ENCODE data around the gene DNMT1. TPM values are rescaled to one million over a fixed set of nuclear protein-coding genes. Genes with fewer than 3 reads are reported as not detected.
A peak's percentile ranks its signal among the peaks of the same experiment; 100 is the strongest.
"Not testable (repeated sequence)": the region's sequence is repeated elsewhere in the genome, so short reads cannot be mapped to it uniquely, and the experiment has no call there.

Gene DNMT1
- total RNA-seq: 10 to 100 TPM; 29.5 to 80.6 (median 48.4) TPM

- Histone ChIP-seq H3K9me3 (no peaks in the 10 kb centered on the region), H3K4me1 (peaks cover 16 to 44% (median 17%) of the 10 kb centered on the region in 3 donors), H3K27ac (peak within 1 kb of the TSS; percentile 84 to 92 (median 90)), H3K36me3 (peaks cover 0 to 8% (median 4%) of the 10 kb centered on the region in 3 donors), H3K4me3 (peak within 1 kb of the TSS; percentile 64 to 93 (median 86)), H3K27me3 (no peaks in the 10 kb centered on the region)
- intact Hi-C loops (cut with DNase I): no loop called here
- 0 to 1% methylated on average over 8 to 11 of the region's 71 CpGs for WGBS, 2 donors
- peak; percentile 68 for DNase-seq
- peak in 3 of 4 donors; percentile 27 to 81 (median 77) for TF ChIP-seq POLR2A (IDR thresholded peaks at IDR 0.05)
- peak in 2 of 6 experiments; percentile 3 to 34 for TF ChIP-seq CTCF (IDR thresholded peaks at IDR 0.05)
Measured at GRCh38 chr19:10194500-10195198, at the start of gene DNMT1. TSS of gene DNMT1 (minus strand) at chr19:10194953. CDS start at chr19:10194899, 54 bp downstream.

- 100% methylated on average over 6 of the region's 7 CpGs; no CpG with 5 or more reads in 1 of the 2 donors for WGBS, 2 donors
- DNase-seq: no peak
- no peak overlapping the region for H3K4me3 ChIP-seq
- intact Hi-C loops (cut with DNase I): no loop called here
- H3K27ac ChIP-seq: no peak overlapping the region
- TF ChIP-seq POLR2A (IDR thresholded peaks at IDR 0.05): no peak
- no peak for TF ChIP-seq CTCF (IDR thresholded peaks at IDR 0.05)
- H3K9me3 ChIP-seq: no peaks in the 10 kb centered on the region
- H3K36me3 ChIP-seq: no peaks in the 10 kb centered on the region
- H3K4me1 ChIP-seq: peaks cover 0 to 3% (median 0%) of the 10 kb centered on the region in 3 donors
- H3K27me3 ChIP-seq: no peaks in the 10 kb centered on the region
Measured at GRCh38 chr19:10243606-10244005, 48.9 kb upstream of the DNMT1 start.

GRCh38 chr19:10241826-10242449 is 47.2 kb upstream of the DNMT1 start:
- H3K4me3 ChIP-seq; H3K9me3 ChIP-seq; H3K27me3 ChIP-seq; H3K27ac ChIP-seq; H3K36me3 ChIP-seq; intact Hi-C loops (cut with DNase I); DNase-seq: not testable (repeated sequence)
- peaks cover 0 to 18% (median 0%) of the 10 kb centered on the region in 3 donors for H3K4me1 ChIP-seq
- 67 to 73% methylated on average over 11 of the region's 11 CpGs for WGBS, 2 donors

DNA sequence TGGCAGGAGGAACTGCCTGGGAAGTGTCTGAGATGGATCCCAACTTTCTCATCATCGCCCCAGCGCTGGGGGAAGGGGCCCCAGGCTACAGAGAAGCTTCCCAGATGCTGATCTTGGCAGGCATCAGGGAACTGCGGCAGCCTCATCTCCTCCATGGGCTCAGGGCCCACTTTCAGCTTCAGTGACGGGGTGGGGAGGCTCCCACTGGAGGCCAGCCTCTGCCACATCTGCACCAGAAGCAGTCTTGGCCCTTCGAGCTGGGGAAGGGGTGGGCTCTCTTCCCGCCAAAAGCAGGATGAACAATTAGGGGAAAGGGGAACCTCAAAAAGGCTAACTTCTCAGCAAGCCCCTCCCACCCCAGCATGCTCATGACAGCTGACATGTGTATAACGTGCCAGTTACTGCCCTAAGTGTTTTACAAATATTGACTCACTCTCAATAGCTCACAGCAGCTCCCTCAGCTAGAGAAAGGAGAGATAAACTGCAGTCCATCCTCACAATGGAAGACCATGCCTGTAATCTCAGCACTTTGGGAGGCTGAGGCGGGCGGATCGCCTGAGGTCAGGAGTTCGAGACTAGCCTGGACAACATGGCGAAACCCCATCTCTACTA is 43.5 kb upstream of the DNMT1 start:
- WGBS, 2 donors: 59 to 74% methylated on average over 6 to 10 of the region's 12 CpGs
- TF ChIP-seq POLR2A (IDR thresholded peaks at IDR 0.05) (no peak), CTCF (IDR thresholded peaks at IDR 0.05) (no peak)
- intact Hi-C loops (cut with DNase I): no loop called here
- no peaks in the 10 kb centered on the region for H3K36me3 ChIP-seq
- no peak overlapping the region for H3K4me3 ChIP-seq
- H3K27me3 ChIP-seq: no peaks in the 10 kb centered on the region
- peak overlapping the region in 2 of 4 donors; percentile 79 to 83 for H3K27ac ChIP-seq
- peaks cover 0 to 31% (median 6%) of the 10 kb centered on the region in 3 donors for H3K4me1 ChIP-seq
- H3K9me3 ChIP-seq: no peaks in the 10 kb centered on the region
- no peak for DNase-seq

DNA sequence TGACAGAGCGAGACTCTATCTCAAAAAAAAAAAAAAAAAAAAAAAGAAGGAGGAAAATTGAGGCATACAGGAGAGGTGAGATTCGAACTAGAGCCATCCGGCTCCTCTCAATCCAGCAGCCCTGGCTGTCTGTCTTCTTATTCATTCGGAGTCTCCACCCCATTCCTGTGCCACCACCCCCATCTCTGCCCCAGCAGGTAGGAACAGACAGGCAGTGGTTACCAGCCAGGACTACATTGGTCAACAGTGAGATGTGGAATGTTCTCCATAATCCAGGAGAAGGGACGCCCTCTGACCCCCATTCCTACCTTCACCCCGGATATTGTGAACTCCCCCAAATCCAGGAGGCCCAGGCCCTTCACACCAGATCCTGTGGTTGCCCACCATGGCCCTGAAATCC is 42.9 kb upstream of the DNMT1 start:
- DNase-seq: no peak
- 76 to 89% methylated on average over 5 of the region's 6 CpGs for WGBS, 2 donors

DNA sequence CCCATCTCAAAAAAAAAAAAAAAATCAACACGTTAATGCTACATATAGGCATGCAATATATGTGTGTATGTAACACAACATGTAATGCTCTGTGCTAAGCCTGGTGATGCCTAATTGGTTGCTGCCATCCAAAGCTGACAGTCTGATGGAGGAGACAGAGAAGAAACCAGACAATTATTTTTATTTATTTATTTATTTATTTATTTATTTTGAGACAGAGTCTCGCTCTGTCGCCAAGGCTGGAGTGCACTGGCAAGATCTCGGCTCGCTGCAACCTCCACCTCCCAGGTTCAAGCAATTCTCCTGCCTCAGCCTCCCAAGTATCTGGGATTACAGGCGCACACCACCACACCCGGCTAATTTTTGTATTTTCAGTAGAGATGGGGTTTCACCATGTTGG is 40.7 kb upstream of the DNMT1 start:
- DNase-seq; H3K9me3 ChIP-seq; H3K27me3 ChIP-seq; intact Hi-C loops (cut with DNase I); H3K36me3 ChIP-seq: not testable (repeated sequence)
- peaks cover 0 to 42% (median 6%) of the 10 kb centered on the region in 3 donors for H3K4me1 ChIP-seq
- H3K27ac ChIP-seq: peak overlapping the region; percentile 41 to 92 (median 66)
- WGBS, 2 donors: 88 to 93% methylated on average over 7 of the region's 7 CpGs
- H3K4me3 ChIP-seq: peak overlapping the region in 1 of 4 donors; percentile 44

More for the DNA sequence above, 42.9 kb upstream of the DNMT1 start:
- TF ChIP-seq POLR2A (IDR thresholded peaks at IDR 0.05): no peak
- no peak for TF ChIP-seq CTCF (IDR thresholded peaks at IDR 0.05)
- Histone ChIP-seq H3K27ac (peak overlapping the region in 2 of 4 donors; percentile 79 to 83), H3K4me1 (peaks cover 0 to 31% (median 6%) of the 10 kb centered on the region in 3 donors), H3K36me3 (no peaks in the 10 kb centered on the region), H3K9me3 (no peaks in the 10 kb centered on the region), H3K4me3 (no peak overlapping the region), H3K27me3 (no peaks in the 10 kb centered on the region)
- intact Hi-C loops (cut with DNase I): no loop called here

Measured in esophagus squamous epithelium (tissue), 5 donors.